Natural killer cell (primary cell): ENCODE data around the gene CNDP1. TPM values are rescaled to one million over a fixed set of nuclear protein-coding genes. Genes with fewer than 3 reads are reported as not detected.

Experiments used
- ATAC-seq, 3 donors: fragments of 150-1000 bp in 2 of 3; fragments of 200-7000 bp in 1 of 3; cut with Tn5 transposase; 1 replicate in 1 of 3; 2 replicates in 2 of 3; pipeline ENCODE4 v1.10.0; 2021; ENCODE audit warnings: mild to moderate bottlenecking in 2 of 3, moderate library complexity in 2 of 3
- DNase-seq, 2 donors: peaks; one replicate each; pipeline versions ENCODE4 v3.0.0 to v3.0.0-alpha.2; 2013 to 2021; ENCODE audit warnings: mixed read lengths in 1 of 2
- H3K27ac ChIP-seq: one replicate; pipeline ENCODE4 v1.5.1; 2013; ENCODE audit warnings: mild to moderate bottlenecking, low read length
- H3K27me3 ChIP-seq: one replicate; pipeline ENCODE4 v1.6.1; 2013; ENCODE audit warnings: low read length; ENCODE audit not compliant: control insufficient read depth, insufficient read depth
- H3K36me3 ChIP-seq: one replicate; pipeline ENCODE4 v1.6.1; 2013; ENCODE audit warnings: low read length; ENCODE audit not compliant: control insufficient read depth, insufficient read depth
- H3K4me1 ChIP-seq: one replicate; pipeline ENCODE4 v1.6.1; 2013; ENCODE audit warnings: low read length; ENCODE audit not compliant: control insufficient read depth, insufficient read depth
- H3K4me3 ChIP-seq: one replicate; pipeline ENCODE4 v1.5.1; 2013; ENCODE audit warnings: low read length
- H3K9me3 ChIP-seq: one replicate; pipeline ENCODE4 v1.6.1; 2013; ENCODE audit warnings: low read length; ENCODE audit not compliant: control insufficient read depth, insufficient read depth
- H3K27ac Mint-ChIP-seq, 2 donors: one replicate each; pipeline ENCODE4 v1.8.0; 2022; ENCODE audit warnings: mild to moderate bottlenecking in 2 of 2, mixed read lengths in 2 of 2, moderate library complexity in 1 of 2
- H3K27me3 Mint-ChIP-seq, 2 donors: one replicate each; pipeline ENCODE4 v1.8.0; 2022; ENCODE audit warnings: low read depth in 2 of 2, mixed read lengths in 2 of 2
- H3K36me3 Mint-ChIP-seq: one replicate; pipeline ENCODE4 v1.8.0; 2022; ENCODE audit warnings: mixed read lengths
- H3K4me1 Mint-ChIP-seq, 2 donors: one replicate each; pipeline ENCODE4 v1.8.0; 2022; ENCODE audit warnings: mixed read lengths in 2 of 2
- H3K4me3 Mint-ChIP-seq: one replicate; pipeline ENCODE4 v1.8.0; 2022; ENCODE audit warnings: mild to moderate bottlenecking, moderate library complexity, mixed read lengths
- H3K9me3 Mint-ChIP-seq, 2 donors: one replicate each; pipeline ENCODE4 v1.8.0; 2022; ENCODE audit warnings: mixed read lengths in 2 of 2
- WGBS: methylation state at CpG from one replicate; pipeline ENCODE4 v1.1.7; 2013; ENCODE audit warnings: missing lambda C conversion rate; ENCODE audit not compliant: insufficient coverage; 5-methylcytosine and 5-hydroxymethylcytosine counted together
- intact Hi-C: fragments of 100-400 bp; cut with micrococcal nuclease; formaldehyde crosslinking; loops from one replicate; pipeline ENCODE4 v1.14.2; 2022
- total RNA-seq, 4 donors: library from RNA; stranded (reverse); fragments of 120-200 nt in 1 of 4; gene quantifications; one replicate each; pipeline versions ENCODE4 v1.2.3 to v1.2.4, GENCODE V29; 2013 to 2022
- TF ChIP-seq, protein P1 (sequence below): fragments of 200-600 bp; IDR thresholded peaks from one replicate; pipeline ENCODE4 v1.8.0; 2022; ENCODE audit warnings: antibody characterized with exemption

CNDP1 gene
- total RNA-seq, 3 donors from 2014 or later (not counting 1 experiment from before 2014, with no cell fraction given), result 0.31 to 0.60 (median 0.57) TPM

- no peak for ATAC-seq
- no peaks in the 10 kb centered on the region for H3K4me1 ChIP-seq
- TF ChIP-seq, protein P1, sequence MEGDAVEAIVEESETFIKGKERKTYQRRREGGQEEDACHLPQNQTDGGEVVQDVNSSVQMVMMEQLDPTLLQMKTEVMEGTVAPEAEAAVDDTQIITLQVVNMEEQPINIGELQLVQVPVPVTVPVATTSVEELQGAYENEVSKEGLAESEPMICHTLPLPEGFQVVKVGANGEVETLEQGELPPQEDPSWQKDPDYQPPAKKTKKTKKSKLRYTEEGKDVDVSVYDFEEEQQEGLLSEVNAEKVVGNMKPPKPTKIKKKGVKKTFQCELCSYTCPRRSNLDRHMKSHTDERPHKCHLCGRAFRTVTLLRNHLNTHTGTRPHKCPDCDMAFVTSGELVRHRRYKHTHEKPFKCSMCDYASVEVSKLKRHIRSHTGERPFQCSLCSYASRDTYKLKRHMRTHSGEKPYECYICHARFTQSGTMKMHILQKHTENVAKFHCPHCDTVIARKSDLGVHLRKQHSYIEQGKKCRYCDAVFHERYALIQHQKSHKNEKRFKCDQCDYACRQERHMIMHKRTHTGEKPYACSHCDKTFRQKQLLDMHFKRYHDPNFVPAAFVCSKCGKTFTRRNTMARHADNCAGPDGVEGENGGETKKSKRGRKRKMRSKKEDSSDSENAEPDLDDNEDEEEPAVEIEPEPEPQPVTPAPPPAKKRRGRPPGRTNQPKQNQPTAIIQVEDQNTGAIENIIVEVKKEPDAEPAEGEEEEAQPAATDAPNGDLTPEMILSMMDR, result no peak
- H3K27me3 ChIP-seq, result no peaks in the 10 kb centered on the region
- Mint-ChIP-seq H3K27me3 (peaks cover 14 to 18% of the 10 kb centered on the region in 2 donors), H3K4me3 (no peak overlapping the region), H3K9me3 (no peaks in the 10 kb centered on the region), H3K36me3 (no peaks in the 10 kb centered on the region), H3K4me1 (peaks cover 4 to 9% of the 10 kb centered on the region in 2 donors), H3K27ac (no peak overlapping the region)
- no peaks in the 10 kb centered on the region for H3K9me3 ChIP-seq
- WGBS, result 93% methylated on average over 3 of the region's 3 CpGs
- no peak for DNase-seq
- no peak overlapping the region for H3K27ac ChIP-seq
- H3K4me3 ChIP-seq, result no peak overlapping the region
- intact Hi-C loops, result no loop called here
- H3K36me3 ChIP-seq, result peaks cover 14% of the 10 kb centered on the region
Measured at GRCh38 chr18:74589811-74590210, 55.5 kb downstream of the CNDP1 start.

DNA sequence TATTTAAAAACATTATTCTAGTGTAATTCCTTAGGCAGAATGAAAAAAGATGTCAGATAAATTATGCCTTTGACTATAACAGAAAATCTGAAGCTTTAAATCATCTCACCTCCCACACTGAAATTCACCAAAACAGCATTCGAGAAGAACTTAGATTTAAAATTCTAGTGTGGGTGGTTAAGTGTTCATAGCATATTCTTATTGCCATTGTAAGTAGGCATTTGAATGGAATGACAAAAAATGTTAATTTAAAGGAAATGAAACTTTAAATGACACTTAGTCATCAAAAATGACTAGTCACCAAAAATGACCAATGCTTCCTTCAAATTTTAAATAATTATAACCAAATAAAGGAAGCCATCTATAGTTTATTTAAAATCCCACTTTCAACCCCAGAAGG lies 56.4 kb downstream of the CNDP1 start:
- H3K36me3 ChIP-seq, result peaks cover 14% of the 10 kb centered on the region
- no CpG with 5 or more reads among the region's 1 CpG for WGBS
- Mint-ChIP-seq H3K27ac (peak overlapping the region in 1 of 2 donors; percentile 30), H3K4me3 (no peak overlapping the region), H3K9me3 (no peaks in the 10 kb centered on the region), H3K4me1 (peaks cover 12 to 17% of the 10 kb centered on the region in 2 donors), H3K27me3 (peaks cover 8 to 14% of the 10 kb centered on the region in 2 donors), H3K36me3 (no peaks in the 10 kb centered on the region)
- H3K4me1 ChIP-seq, result no peaks in the 10 kb centered on the region
- intact Hi-C loops, result no loop called here
- ATAC-seq (no peak), DNase-seq (no peak)
- no peaks in the 10 kb centered on the region for H3K27me3 ChIP-seq
- H3K27ac ChIP-seq, result no peak overlapping the region
- no peaks in the 10 kb centered on the region for H3K9me3 ChIP-seq
- no peak overlapping the region for H3K4me3 ChIP-seq
- TF ChIP-seq, protein P1, result no peak

GRCh38 chr18:74595431-74595830 lies 61.1 kb downstream of the CNDP1 start:
- peak overlapping the region; percentile 50 for H3K4me3 Mint-ChIP-seq

More at GRCh38 chr18:74595431-74595830, 61.1 kb downstream of the CNDP1 start:
- peak overlapping the region; percentile 73 to 95 for H3K27ac Mint-ChIP-seq
- no peaks in the 10 kb centered on the region for H3K9me3 ChIP-seq
- no peaks in the 10 kb centered on the region for H3K36me3 Mint-ChIP-seq
- peaks cover 14% of the 10 kb centered on the region for H3K36me3 ChIP-seq
- H3K27me3 ChIP-seq, result no peaks in the 10 kb centered on the region
- peaks cover 37 to 45% of the 10 kb centered on the region in 2 donors for H3K4me1 Mint-ChIP-seq
- H3K27me3 Mint-ChIP-seq, result no peaks in the 10 kb centered on the region
- TF ChIP-seq, protein P1, result no peak
- H3K27ac ChIP-seq, result no peak overlapping the region
- H3K9me3 Mint-ChIP-seq, result no peaks in the 10 kb centered on the region
- H3K4me1 ChIP-seq, result peaks cover 14% of the 10 kb centered on the region
- no peak overlapping the region for H3K4me3 ChIP-seq
- ATAC-seq (no peak), DNase-seq (no peak)
- intact Hi-C loops, result loop anchor here (5.0 kb wide), 1 partner anchor 402 kb away; no protein-coding TSS in a partner anchor
